ENCODE data around the gene OPCML.

DNA sequence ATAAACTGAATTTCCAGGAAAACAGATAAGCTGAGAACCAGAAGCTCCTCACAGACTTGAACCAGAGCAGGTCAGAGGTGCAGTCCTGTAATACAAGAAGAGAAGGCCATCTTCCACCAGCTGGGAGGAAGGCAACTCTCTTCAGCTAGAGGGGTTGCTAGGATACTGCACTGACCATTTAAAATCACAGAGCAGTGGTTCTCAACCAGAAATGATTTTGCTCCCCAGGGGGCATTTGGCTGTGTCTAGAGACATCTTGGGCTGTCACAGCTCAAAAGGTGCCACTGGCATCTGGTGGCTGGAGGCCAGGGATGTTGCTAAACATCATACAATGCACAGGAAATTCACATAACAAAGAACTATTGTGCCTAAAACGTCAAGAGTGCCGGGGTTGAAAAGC lies 17.2 kb downstream of the OPCML start:
- TF ChIP-seq EZH2phosphoT487 (IDR thresholded peaks at IDR 0.05; ENCODE audit: borderline replicate concordance, low read length) (no peak), CTCF (conservative IDR thresholded peaks at IDR 0.05; ENCODE audit: low read depth, low read length) (no peak)

Measured in PC-3 (cell line).